OCI-LY1 (cell line): Measurements from ENCODE around the gene KANSL3.

Experiments used
- H2AFZ ChIP-seq: fragments of 200-600 bp; sonication (generic), shearing (Covaris generic); 2 replicates; pipeline ENCODE4 v1.6.0; 2014; ENCODE audit warnings: antibody characterized with exemption, mild to moderate bottlenecking, low read length
- H3F3A ChIP-seq: fragments of 200-600 bp; sonication (generic), shearing (Covaris generic); 2 replicates; pipeline ENCODE4 v1.6.0; 2014; ENCODE audit warnings: mild to moderate bottlenecking, antibody characterized with exemption, low read length, moderate library complexity; ENCODE audit not compliant: insufficient read depth
- H3K27ac ChIP-seq: fragments of 200-600 bp; sonication (generic); 2 replicates; pipeline ENCODE4 v1.5.1; 2014; ENCODE audit warnings: low read length, mixed run types, mild to moderate bottlenecking, low read depth; ENCODE audit not compliant: poor library complexity, severe bottlenecking
- H3K27me3 ChIP-seq: fragments of 200-600 bp; sonication (generic); 2 replicates; pipeline ENCODE4 v1.6.0; 2014; ENCODE audit warnings: antibody characterized with exemption, mild to moderate bottlenecking, low read length, moderate library complexity; ENCODE audit not compliant: insufficient read depth
- H3K36me3 ChIP-seq: fragments of 200-600 bp; sonication (generic); 2 replicates; pipeline ENCODE4 v1.6.1; 2014; ENCODE audit warnings: mild to moderate bottlenecking, antibody characterized with exemption, low read length, moderate library complexity, mixed read lengths; ENCODE audit not compliant: insufficient read depth
- H3K4me1 ChIP-seq: fragments of 200-600 bp; sonication (generic); 2 replicates; pipeline ENCODE4 v1.5.1; 2014; ENCODE audit warnings: mild to moderate bottlenecking, low read length, moderate library complexity; ENCODE audit not compliant: insufficient read depth, severe bottlenecking
- H3K4me2 ChIP-seq: fragments of 200-600 bp; sonication (generic), shearing (Covaris generic); 2 replicates; pipeline ENCODE4 v1.6.1; 2014; ENCODE audit warnings: low read length
- H3K4me3 ChIP-seq: fragments of 200-600 bp; sonication (generic); 2 replicates; pipeline ENCODE4 v1.5.1; 2014; ENCODE audit warnings: low read length, low read depth, mild to moderate bottlenecking, mixed read lengths; ENCODE audit not compliant: poor library complexity, severe bottlenecking
- H3K79me2 ChIP-seq: fragments of 200-600 bp; shearing (Covaris generic); 2 replicates; pipeline ENCODE4 v1.6.1; 2016; ENCODE audit warnings: mixed run types, low read length, mixed read lengths; ENCODE audit not compliant: insufficient read depth
- H3K9ac ChIP-seq: fragments of 200-600 bp; sonication (generic), shearing (Covaris generic); 2 replicates; pipeline ENCODE4 v1.6.1; 2014; ENCODE audit warnings: mild to moderate bottlenecking, low read length, mixed read lengths
- H3K9me2 ChIP-seq: fragments of 200-600 bp; sonication (generic), shearing (Covaris generic); 2 replicates; pipeline ENCODE4 v1.6.1; 2014; ENCODE audit warnings: low read depth, mild to moderate bottlenecking, low read length, mixed read lengths
- H3K9me3 ChIP-seq: fragments of 200-600 bp; shearing (Covaris generic); 2 replicates; pipeline ENCODE4 v1.6.1; 2014; ENCODE audit warnings: low read length, mixed read lengths
- H4K20me1 ChIP-seq: fragments of 200-600 bp; sonication (generic), shearing (Covaris generic); 2 replicates; pipeline ENCODE4 v1.6.0; 2016; ENCODE audit warnings: mild to moderate bottlenecking, low read length; ENCODE audit not compliant: insufficient read depth
- EZH2 ChIP-seq: fragments of 200-600 bp; sonication (generic), shearing (Covaris generic); IDR thresholded peaks from 2 replicates; pipeline ENCODE4 v1.8.0; 2017; ENCODE audit warnings: borderline replicate concordance, mixed run types, mild to moderate bottlenecking, antibody characterized with exemption, low read length, moderate library complexity, mixed read lengths
- TF ChIP-seq, protein P1 (sequence below): fragments of 200-600 bp; sonication (generic), shearing (Covaris generic); IDR thresholded peaks from 2 replicates; pipeline ENCODE4 v1.5.1; 2017; ENCODE audit warnings: mild to moderate bottlenecking, antibody characterized with exemption, low read length, moderate library complexity, mixed read lengths

Gene KANSL3

DNA sequence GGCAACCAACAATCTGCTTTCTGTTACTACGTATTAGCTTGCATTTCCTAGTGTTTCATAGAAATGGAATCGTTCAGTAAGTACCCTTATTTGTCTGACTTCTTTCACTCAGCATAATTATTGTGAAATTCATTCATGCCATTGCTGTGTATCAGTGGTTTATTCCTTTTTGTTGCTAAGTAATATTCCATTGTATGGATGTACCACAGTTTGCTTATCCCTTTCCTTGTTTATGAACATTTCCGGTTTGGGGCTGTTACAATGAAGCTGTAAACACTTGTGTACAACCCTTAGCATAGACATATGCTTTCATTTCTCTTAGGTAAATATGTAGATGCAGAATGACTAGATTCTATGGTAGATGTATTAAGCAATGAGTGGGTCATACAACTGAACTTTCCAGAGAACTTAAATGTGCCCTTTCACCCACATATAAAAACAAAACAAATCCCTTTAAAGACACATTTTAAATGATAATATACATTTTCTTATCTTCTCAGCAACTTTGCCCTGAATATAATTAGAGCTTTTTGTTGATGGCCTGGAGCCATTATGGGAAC, 26.3 kb upstream of the KANSL3 start:
- Histone ChIP-seq H3F3A (no peaks in the 10 kb centered on the region), H3K9me3 (no peaks in the 10 kb centered on the region), H3K4me1 (no peaks in the 10 kb centered on the region), H2AFZ (no peak overlapping the region), H3K9ac (no peak overlapping the region), H4K20me1 (no peaks in the 10 kb centered on the region), H3K9me2 (no peaks in the 10 kb centered on the region), H3K27ac (no peak overlapping the region), H3K27me3 (peaks cover 6% of the 10 kb centered on the region; the same call in 1 of the 2 replicates), H3K4me3 (no peak overlapping the region), H3K36me3 (no peaks in the 10 kb centered on the region), H3K79me2 (no peaks in the 10 kb centered on the region), H3K4me2 (no peak overlapping the region)
- TF ChIP-seq, protein P1, sequence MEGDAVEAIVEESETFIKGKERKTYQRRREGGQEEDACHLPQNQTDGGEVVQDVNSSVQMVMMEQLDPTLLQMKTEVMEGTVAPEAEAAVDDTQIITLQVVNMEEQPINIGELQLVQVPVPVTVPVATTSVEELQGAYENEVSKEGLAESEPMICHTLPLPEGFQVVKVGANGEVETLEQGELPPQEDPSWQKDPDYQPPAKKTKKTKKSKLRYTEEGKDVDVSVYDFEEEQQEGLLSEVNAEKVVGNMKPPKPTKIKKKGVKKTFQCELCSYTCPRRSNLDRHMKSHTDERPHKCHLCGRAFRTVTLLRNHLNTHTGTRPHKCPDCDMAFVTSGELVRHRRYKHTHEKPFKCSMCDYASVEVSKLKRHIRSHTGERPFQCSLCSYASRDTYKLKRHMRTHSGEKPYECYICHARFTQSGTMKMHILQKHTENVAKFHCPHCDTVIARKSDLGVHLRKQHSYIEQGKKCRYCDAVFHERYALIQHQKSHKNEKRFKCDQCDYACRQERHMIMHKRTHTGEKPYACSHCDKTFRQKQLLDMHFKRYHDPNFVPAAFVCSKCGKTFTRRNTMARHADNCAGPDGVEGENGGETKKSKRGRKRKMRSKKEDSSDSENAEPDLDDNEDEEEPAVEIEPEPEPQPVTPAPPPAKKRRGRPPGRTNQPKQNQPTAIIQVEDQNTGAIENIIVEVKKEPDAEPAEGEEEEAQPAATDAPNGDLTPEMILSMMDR, result no peak
- no peak for TF ChIP-seq EZH2

DNA sequence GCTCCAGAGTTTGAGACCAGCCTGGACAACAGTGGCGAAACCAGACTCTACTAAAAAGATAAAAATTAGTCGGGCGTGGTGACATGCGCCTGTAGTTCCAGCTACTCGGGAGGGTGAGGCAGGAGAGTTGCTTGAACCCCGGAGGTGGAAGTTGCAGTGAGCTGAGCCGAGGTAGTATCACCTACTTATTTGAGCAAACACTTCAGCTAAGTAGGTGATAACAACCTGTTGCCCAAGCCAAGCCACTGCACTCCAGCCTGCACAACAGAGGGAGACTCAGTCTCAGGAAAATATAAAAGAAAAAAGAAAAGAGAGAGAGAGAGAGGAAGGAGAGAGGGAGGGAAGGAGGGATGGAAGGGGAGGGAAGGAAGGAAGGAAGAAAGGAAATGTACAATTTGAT, 25.7 kb upstream of the KANSL3 start:
- no peaks in the 10 kb centered on the region for H3K4me1 ChIP-seq
- no peak overlapping the region for H3K4me2 ChIP-seq
- no peaks in the 10 kb centered on the region for H4K20me1 ChIP-seq
- H3K27me3 ChIP-seq, result no peaks in the 10 kb centered on the region
- H3K36me3 ChIP-seq, result no peaks in the 10 kb centered on the region
- H2AFZ ChIP-seq, result no peak overlapping the region
- H3K27ac ChIP-seq, result no peak overlapping the region
- H3F3A ChIP-seq, result no peaks in the 10 kb centered on the region
- no peak overlapping the region for H3K4me3 ChIP-seq
- TF ChIP-seq, protein P1, result no peak
- TF ChIP-seq EZH2, result no peak
- H3K79me2 ChIP-seq, result no peaks in the 10 kb centered on the region
- no peaks in the 10 kb centered on the region for H3K9me3 ChIP-seq
- H3K9ac ChIP-seq, result no peak overlapping the region
- H3K9me2 ChIP-seq, result no peaks in the 10 kb centered on the region

DNA sequence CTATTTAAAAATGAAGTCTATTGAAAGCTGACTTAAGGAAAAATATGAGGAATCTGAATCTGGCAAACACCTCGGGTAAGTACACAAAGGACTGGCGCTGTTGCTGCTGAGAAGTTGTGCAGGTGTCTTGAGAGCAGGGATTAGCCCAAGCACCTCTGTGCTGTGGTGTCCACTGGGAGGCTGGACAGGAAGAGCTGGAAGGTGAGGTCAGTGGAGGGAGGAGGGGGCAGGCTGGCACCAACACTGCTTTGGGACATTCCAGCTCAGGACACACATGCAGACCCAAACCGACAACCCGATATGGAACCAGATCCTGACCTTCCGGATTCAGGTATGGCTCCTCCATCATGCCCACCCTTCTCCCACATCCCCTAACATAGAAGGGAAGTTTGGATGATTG, 25.1 kb upstream of the KANSL3 start:
- Histone ChIP-seq H2AFZ (no peak overlapping the region), H3K9me2 (no peaks in the 10 kb centered on the region), H3K9me3 (no peaks in the 10 kb centered on the region), H3K4me1 (no peaks in the 10 kb centered on the region), H3K9ac (no peak overlapping the region), H3K36me3 (no peaks in the 10 kb centered on the region), H3K4me3 (no peak overlapping the region), H3K4me2 (no peak overlapping the region), H3K27ac (no peak overlapping the region), H3K27me3 (no peaks in the 10 kb centered on the region), H3F3A (no peaks in the 10 kb centered on the region), H3K79me2 (no peaks in the 10 kb centered on the region), H4K20me1 (no peaks in the 10 kb centered on the region)
- TF ChIP-seq, protein P1, result no peak
- no peak for TF ChIP-seq EZH2
